ENCODE data around the gene SHMT2.

The SHMT2 gene

GRCh38 chr12:57230381-57231155 lies 1.1 kb downstream of the SHMT2 start:
- DNase-seq (ENCODE audit: extremely low read depth, low read depth), result no peak
- no peak for TF ChIP-seq CTCF (IDR thresholded peaks at IDR 0.05; ENCODE audit: low read depth, low read length)

GRCh38 chr12:57231276-57232021 lies 1.9 kb downstream of the SHMT2 start:
- no peak for TF ChIP-seq CTCF (IDR thresholded peaks at IDR 0.05; ENCODE audit: low read depth, low read length)
- DNase-seq (ENCODE audit: extremely low read depth, low read depth), result no peak

GRCh38 chr12:57232156-57232756 lies 2.7 kb downstream of the SHMT2 start:
- TF ChIP-seq CTCF (IDR thresholded peaks at IDR 0.05; ENCODE audit: low read depth, low read length), result no peak
- no peak for DNase-seq (ENCODE audit: extremely low read depth, low read depth)

- no peak for DNase-seq (ENCODE audit: extremely low read depth, low read depth)
- TF ChIP-seq CTCF (IDR thresholded peaks at IDR 0.05; ENCODE audit: low read depth, low read length), result no peak
These were observed 4.1 kb downstream of the SHMT2 start for GRCh38 chr12:57233357-57234232.

GRCh38 chr12:57234233-57234570 lies 4.7 kb downstream of the SHMT2 start:
- no peak for DNase-seq (ENCODE audit: extremely low read depth, low read depth)
- no peak for TF ChIP-seq CTCF (IDR thresholded peaks at IDR 0.05; ENCODE audit: low read depth, low read length)

- TF ChIP-seq CTCF (IDR thresholded peaks at IDR 0.05; ENCODE audit: low read depth, low read length), result no peak
These were observed 5.1 kb downstream of the SHMT2 start for GRCh38 chr12:57234571-57235016.

More at GRCh38 chr12:57234571-57235016, 5.1 kb downstream of the SHMT2 start:
- DNase-seq (ENCODE audit: extremely low read depth, low read depth), result no peak
